ENCODE results near the gene PPP6C.
A peak's percentile ranks its signal among the peaks of the same experiment; 100 is the strongest.
"Not testable (repeated sequence)": the region's sequence is repeated elsewhere in the genome, so short reads cannot be mapped to it uniquely, and the experiment has no call there.

The PPP6C gene

DNA sequence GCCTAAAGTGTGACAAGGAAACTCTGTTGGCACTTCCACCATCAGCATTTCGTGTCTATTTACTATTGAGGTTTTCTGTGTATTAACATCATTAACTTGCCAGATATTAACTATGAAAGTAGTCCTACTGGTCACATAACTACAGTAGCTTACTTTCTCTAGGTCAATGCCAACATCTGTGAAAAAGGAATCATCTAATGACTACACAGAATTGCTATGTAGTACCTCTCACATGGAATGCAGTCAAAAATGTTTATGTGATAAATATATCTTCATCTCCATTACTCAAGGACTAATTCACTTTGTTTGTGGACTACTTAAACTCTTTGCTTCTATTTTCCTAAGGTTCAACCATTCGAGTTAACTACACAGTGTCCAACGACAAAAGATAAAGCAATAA lies 48.4 kb downstream of the PPP6C start:
- peak; percentile 56 for DNase-seq

DNA sequence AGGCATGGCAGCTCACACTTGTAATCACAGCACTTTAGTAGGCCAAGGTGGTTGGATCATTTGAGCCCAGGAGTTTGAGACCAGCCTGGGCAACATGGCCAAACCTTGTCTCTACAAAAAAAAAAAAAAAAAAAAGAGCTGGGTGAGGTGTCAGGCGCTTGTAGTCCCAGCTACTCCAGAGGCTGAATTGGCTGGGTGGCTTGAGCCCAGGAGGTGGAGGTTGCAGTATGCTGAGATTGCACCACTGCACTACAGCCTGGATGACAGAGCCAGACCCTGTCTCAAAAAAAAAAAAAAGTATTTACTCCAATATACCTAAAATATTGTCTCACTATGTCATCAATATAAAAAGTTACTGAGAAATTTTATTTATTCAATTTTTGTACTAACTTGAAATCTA lies 49.0 kb downstream of the PPP6C start:
- DNase-seq: no peak

DNA sequence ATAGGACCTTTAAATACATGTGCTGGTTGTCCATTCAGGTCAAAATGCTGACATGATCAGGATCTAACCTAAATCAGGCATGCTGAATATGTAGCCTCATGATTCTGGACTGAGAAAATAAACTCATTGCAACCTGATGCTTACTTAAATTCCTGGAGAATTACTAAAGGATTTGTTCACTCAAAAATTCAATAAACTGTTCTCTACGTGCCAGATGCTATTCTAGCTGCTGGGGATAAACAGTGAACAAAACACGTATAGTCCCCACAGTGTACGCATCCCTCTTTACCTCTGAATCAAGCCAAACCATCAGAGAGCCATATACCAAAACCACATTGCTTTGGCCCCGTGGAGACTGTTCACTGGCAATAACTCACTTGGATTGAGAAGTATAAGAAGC lies 52.4 kb downstream of the PPP6C start:
- DNase-seq: peak; percentile 80

DNA sequence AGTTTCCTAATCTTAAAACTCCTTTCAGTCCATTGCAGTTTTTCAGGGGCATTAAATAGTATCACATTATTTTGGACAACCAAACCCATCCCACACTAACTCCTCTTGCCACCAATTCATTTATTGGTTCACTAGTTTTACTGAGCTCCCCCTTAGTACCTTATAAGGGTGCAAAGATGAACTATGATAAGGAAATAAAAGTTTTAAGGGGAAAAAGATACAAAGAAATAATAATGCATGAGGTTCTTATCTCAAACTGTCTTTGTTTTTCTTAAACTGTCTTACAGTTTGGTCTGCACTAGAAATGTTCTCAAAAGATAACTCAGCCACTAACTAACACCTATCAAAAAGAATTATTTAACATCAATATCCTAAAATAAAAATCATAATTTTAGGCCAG lies 54.6 kb downstream of the PPP6C start:
- DNase-seq: no peak

DNA sequence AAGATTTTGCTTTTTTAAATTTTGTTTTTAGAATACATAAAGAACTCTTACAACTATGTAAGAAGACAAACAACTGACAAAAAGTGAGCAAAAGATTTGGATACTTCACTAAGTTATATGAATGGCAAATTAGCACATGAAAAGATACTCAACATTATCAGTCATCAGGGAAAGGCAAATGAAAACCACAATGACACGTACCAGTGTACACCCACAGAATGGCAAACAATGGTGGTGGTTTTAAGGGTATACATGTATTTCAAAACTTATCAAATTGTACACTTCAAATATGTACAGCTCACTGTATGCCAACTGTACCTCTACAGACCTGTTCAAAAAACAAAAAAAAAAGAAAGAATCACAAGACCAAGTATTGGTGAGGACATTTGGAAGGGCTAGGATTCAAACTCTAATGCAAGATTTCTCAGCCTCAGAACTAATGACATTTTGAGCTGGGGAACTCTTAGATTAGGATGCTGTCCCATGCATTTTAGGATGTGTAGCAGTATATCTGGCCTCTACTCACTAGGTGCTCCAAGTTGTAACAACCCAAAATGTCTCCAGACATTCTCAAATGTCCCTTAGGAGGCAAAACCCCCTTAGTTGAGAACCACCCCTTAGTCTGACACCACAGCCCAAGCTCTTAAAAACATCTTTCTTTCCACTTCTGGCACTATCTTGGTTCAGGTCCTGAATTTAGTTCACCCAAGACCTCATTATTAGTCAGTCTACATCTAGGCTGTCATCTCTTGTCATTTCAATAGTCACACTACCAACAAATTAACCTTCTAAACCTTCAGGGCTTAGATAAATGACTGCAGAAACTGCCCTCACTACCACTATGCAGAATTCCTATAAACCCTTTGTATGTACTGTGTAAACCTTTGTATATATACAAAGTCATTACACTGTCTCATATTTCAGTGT lies 55.9 kb downstream of the PPP6C start:
- DNase-seq: no peak

DNA sequence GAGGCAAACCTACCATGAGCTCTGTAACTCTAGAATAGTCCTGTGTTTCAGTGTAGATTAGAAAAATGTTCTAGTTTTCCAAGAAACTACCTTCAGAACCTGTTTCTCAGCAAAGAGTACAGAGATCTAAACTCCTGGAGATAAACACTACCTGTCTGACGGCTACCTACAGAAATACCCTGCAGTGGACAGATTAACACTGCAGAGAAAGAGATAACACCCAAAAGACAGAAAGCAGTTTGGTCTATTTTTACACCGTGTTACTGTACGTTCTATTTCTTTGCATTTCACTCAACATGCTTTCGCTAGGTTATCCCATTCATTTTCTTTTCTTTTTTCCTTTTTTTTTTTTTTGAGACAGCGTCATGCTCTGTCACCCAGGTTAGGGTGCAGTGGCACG lies 57.8 kb downstream of the PPP6C start:
- DNase-seq: no peak

DNA sequence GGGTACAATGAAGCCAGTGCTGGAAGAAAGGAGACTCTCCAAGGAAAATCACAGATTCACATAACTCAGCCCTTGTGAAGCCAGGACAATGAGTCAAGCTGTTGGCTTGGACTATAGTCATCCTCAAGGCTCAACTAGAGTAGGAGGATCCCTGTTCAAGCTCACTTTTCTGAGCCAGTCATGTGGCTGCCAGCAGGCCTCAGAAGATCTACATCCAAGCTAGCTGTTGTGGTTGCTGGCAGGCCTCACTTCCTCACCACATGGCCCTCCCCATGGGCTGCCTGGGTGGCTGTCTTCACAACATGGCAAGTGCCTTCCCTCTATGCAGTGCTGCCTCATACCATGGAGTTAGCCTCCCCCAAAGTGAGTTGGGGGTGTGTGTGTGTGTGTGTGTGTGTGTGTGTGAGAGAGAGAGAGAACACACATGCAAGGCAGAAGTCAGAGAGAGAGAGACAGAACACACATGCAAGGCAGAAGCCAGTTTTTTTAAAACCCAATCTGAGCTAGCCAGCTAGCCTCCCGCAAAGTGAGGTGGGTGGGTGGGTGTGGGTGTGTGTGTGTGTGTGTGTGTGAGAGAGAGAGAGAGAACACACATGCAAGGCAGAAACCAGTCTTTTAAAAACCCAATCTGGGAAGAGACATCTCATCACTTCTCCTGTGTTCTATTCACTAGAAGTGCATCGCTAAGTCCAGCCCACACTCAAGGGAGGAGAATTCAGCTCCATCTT lies 63.4 kb downstream of the PPP6C start:
- DNase-seq: peak; percentile 100

DNA sequence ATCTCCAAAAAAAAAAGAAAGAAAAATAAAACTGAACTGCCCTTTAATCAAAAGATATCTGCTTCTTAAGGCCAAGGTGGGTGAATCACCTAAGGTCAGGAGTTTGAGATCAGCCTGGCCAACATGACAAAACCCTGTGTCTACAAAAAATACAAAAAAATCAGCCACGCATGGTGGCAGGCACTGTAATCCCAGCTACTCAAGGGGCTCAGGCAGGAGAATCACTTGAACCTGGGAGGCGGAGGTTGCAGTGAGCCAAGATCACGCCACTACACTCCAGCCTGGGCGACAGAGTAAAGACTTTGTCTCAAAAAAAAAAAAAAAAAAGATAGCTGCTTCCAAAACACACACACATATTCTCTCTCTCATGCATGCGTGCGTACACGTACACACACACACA lies 64.1 kb downstream of the PPP6C start:
- DNase-seq: no peak

DNA sequence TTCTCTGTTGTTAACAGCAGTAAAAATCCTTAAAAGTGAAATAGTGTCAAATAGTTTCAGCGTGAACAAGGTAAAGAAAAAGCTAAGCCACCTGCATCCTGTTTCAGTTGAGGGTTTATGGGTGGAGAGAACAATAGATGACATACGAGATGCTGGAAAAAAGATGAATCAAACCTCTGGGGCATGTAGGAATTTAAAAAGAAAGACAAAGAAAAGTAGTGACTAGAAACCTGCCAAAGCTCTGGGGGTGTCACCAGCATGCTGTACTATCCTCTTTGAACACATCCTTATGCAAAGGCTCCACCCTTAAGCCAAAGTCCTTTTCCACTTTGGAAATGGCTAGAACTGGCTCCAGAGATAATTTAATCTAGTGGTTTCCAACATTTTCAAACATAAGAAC lies 68.5 kb downstream of the PPP6C start:
- no peak for DNase-seq

DNA sequence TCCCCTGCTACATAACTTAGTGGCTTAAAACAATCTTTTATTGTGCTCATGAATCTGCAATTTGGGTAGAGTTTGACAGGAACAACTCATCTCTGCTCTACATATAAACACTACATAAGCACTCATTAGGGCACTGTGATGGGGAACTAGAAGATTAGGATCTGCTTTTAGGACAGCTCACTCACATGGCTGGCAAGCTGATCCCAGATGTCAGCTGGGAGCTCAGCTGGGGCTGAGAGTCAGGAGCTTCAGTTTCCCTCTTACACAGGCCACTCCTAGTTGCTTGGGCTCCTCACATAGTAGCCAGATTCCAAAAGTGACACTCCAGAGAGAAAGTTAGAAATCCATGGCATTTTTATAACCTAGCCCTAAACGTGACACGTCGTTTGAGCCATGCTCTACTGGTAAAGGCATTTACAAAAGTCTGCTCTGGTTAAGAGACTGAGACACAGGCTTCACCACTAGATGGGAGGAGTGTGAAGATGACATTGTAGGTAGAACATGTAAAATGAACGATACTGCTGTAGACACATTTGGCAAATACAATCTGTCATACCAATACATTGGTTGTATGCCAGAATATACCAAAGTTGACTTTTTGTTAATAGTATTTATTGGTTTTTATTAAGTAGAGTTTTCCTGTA lies 69.8 kb downstream of the PPP6C start:
- peak; percentile 53 for DNase-seq

DNA sequence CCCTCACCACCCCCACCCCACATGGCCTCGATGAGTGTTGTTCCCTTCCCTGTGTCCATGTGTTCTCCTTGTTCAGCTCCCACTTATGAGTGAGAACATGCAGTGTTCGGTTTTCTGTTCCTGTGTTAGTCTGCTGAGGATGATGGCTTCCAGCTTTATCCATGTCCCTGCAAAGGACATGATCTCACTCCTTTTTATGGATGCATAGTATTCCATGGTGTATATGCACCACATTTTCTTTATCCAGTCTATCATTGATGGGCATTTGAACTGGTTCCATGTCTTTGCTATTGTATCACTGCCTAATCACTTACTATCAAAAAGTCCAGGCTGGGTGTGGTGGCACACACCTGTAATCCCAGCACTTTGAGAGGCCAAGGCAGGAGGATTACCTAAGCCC lies 70.9 kb downstream of the PPP6C start:
- DNase-seq: not testable (repeated sequence)

DNA sequence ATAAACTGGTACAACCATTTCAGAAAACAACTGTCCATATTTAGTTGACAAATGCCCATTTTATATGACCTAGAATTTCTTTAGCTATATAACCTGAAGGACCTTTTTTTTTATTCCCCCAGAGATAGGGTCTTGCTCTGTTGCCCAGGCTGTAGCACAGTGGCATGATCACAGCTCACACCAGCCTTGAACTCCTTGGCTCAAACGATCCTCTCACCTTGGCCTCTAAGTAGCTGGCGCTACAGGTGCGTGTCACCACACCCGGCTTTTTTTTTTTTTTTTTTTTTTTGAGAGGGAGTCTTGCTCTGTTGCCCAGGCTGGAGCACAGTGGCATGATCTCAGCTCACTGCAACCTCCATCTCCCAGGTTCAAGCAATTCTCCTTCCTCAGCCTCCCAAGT lies 75.1 kb downstream of the PPP6C start:
- DNase-seq: not testable (repeated sequence)

DNA sequence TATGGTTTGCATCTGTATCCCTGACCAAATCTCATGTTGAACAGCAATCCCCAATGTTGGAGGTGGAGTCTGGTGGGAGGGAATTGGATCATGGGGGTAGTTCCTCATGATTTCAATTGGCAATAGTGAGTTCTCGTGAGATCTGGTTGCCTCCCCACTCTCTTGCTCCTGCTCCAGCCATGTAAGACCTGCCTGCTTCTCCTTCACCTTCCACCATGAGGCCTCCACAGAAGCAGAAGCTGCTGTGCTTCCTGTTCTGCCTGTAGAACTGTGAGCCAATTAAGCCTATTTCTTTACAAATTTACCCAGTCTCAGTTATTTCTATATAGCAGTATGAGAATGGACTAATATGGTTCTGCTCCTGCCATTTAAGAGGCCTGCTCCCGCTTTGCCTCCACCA lies 79.1 kb downstream of the PPP6C start:
- DNase-seq: no peak

DNA sequence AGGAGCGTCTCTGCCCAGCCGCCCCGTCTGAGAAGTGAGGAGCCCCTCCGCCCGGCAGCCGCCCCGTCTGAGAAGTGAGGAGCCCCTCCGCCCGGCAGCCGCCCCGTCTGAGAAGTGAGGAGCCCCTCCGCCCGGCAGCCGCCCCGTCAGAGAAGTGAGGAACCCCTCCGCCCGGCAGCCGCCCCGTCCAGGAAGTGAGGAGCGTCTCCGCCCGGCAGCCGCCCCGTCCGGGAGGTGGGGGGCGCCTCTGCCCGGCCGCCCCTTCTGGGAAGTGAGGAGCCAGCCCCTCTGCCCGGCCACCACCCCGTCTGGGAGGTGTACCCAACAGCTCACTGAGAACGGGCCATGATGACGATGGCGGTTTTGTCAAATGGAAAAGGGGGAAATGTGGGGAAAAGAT lies 81.1 kb downstream of the PPP6C start:
- DNase-seq: not testable (repeated sequence)

DNA sequence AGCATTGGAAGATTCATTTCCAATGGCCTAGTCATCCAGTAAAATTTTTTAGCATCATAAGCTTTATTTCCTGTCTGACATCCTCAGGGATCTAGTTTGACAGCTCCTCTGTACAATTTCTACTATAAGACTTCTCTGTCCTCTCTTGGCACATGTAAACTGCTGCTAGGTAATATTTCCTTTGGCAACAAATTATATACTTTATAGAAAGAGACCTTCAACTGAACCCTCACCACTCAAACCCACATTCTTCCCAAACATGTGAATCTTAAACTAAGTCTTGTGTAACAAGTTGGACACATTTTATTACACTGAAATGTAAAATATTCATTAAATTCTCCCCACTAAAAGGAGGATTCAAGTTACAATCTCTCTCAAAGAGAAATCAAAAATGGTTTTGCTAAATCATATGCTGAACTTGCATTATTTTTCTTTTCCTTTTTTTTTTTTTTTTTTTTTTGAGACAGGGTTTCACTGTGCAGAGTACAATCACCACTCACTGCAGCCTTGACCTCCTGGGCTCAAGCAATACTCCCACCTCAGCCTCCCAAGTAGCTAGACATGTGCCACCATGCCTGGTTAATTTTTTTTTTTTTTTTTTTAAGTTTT lies 83.2 kb downstream of the PPP6C start:
- DNase-seq: peak; percentile 79

DNA sequence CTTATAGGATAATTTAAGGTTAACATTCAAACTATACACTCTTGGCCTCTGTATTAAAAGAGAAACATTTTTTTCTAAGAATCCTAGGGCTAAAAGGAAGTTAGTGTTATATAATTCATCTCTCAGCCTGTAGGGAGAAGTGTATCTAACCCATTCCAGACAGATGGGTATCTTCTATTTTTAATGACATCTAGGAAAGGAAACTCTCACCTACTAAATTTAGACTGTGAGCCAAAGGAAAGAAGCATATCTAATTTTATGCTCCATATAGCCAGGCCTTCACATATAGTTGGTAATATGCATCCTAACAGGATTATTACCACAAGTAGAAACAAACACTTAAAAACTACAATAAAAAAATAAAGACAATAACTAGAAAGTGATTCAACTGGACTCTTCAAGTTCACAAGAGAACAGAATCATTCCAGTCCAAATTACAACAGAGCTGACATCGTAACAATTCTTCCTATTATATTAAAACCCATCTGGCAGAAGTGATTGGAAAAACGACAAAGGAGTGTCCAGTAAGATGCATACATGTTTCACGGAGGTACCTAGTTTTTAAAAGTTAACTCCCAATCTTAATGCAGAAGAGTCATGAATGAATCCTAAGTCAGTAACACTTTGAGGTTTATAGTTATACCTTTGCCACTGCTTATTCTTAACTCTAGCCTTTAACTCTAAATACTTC lies 85.7 kb downstream of the PPP6C start:
- DNase-seq: no peak

DNA sequence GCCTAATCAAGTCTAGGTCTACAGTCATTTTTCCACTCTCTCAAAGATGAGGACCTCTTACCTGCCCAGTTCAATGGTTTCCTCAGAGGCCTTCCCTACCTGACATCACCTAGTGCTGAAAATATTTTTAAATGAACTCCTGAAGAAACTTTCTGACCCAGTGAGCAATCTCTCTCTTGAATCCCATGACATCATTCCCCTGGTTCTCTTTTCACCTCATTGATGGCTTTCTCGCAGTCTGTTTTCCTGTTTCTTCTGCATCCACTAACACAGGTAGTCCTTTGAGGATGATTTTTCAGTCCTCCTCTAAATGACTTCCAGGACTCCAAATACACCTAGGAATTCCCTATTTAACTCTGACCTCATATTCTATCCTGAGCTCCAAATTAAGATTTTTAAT lies 86.6 kb downstream of the PPP6C start:
- no peak for DNase-seq

DNA sequence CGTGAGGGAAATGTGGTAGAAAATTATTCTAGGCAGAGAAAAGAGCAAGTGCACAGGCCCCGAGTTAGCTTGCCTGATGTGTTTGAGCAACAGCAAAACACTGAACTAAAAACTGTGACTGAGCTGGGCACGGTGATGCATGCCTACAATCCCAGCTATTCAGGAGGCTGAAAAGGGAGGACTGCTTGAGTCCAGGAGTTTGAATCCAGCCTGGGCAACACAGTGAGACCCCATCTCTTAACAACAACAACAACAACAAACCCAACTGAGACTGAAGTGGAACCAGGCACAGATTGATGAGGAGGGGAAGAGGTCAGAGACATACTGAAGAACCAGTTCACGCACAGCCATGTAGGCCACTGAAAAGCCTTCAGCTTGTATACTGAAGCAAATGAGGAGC lies 88.8 kb downstream of the PPP6C start:
- DNase-seq: no peak

DNA sequence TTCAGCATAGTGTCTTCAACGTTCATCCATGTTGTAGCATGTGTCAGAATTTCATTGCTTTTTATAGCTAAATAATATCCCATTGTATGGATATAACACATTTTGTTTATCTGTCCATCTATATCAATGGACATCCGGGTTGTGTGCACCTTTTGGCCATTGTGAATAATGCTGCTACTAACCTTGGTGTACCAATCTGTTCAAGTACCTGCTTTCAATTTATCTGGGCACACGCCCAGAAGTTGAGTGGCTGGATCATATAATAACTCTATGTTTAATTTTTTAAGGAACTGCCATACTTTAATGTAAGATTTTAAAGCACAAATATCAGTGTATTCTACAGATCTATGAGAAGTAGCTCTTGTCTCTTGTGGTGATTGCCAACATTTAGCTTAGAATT lies 89.8 kb downstream of the PPP6C start:
- DNase-seq: no peak

Measured in fibroblast of skin of right quadriceps (primary cell).